HCT116 (cell line): ENCODE data around the gene USF2.

ENCODE experiments used
- CBX3 ChIP-seq: IDR thresholded peaks from 2 replicates; pipeline ENCODE4 v1.6.1; 2012; ENCODE audit warnings: low read depth
- CEBPB ChIP-seq: IDR thresholded peaks from 2 replicates; pipeline ENCODE4 v1.6.1; 2012; ENCODE audit warnings: low read depth
- EZH2phosphoT487 ChIP-seq: fragments of 200-600 bp; IDR thresholded peaks from 2 replicates; pipeline ENCODE4 v1.6.1; 2018; ENCODE audit warnings: antibody characterized with exemption, borderline replicate concordance
- JUND ChIP-seq: IDR thresholded peaks from 2 replicates; pipeline ENCODE4 v1.6.1; 2012
- POLR2A ChIP-seq: IDR thresholded peaks from 2 replicates; pipeline ENCODE4 v1.7.0; 2011; ENCODE audit warnings: borderline replicate concordance; ENCODE audit not compliant: insufficient read depth, insufficient read length; ENCODE audit errors: extremely low read depth
- TCF7L2 ChIP-seq: IDR thresholded peaks from 2 replicates; pipeline ENCODE4 v1.7.0; 2011; ENCODE audit warnings: borderline replicate concordance, inconsistent platforms; ENCODE audit not compliant: insufficient read depth, insufficient read length; ENCODE audit errors: extremely low read depth
- YY1 ChIP-seq: IDR thresholded peaks from 2 replicates; pipeline ENCODE4 v1.6.1; 2011; ENCODE audit warnings: low read length, low read depth, moderate library complexity, mild to moderate bottlenecking; ENCODE audit not compliant: insufficient replicate concordance; ENCODE audit errors: extremely low read depth
- TF ChIP-seq, protein P1 (sequence below), 3 experiments: fragments of 200-600 bp in 1 of 3; sonication (generic) in 1 of 3; IDR thresholded peaks in 2 of 3; conservative IDR thresholded peaks in 1 of 3; 2 replicates each; pipeline ENCODE4 v1.5.1; 2012 to 2017; ENCODE audit warnings: low read depth in 2 of 3, low read length in 2 of 3, antibody characterized with exemption in 1 of 3, borderline replicate concordance in 1 of 3, control low read depth in 1 of 3, mild to moderate bottlenecking in 1 of 3, mixed read lengths in 1 of 3, mixed run types in 1 of 3, moderate library complexity in 1 of 3; ENCODE audit not compliant: insufficient read depth in 1 of 3
- TF ChIP-seq, protein P2 (sequence below): IDR thresholded peaks from 2 replicates; pipeline ENCODE4 v1.6.1; 2012
- TF ChIP-seq, protein P3 (sequence below): IDR thresholded peaks from 2 replicates; pipeline ENCODE4 v1.6.1; 2011; ENCODE audit warnings: mild to moderate bottlenecking, low read length, moderate library complexity; ENCODE audit not compliant: insufficient replicate concordance; ENCODE audit errors: extremely low read depth

DNA sequence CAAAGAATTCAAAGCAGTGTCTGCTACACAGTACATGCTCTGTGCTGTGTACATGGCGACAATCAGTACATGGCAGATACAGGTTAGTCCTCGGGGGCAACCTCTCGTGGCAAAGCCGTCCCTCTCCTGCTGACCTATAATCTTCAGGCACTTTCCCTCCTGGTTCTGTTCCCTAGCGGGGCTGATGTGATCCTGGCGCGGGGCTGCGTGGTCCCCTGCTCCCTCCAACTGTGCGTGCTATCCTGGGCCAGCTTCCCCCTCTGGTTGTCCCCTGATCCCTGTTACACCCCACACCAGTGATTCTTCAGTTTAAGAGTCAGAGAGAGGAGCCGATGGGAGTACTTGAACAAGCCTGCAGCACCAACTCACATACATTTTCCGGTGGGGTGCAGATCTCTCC, 35.3 kb downstream of the USF2 start:
- TF ChIP-seq POLR2A (no peak), CBX3 (no peak), YY1 (no peak), CEBPB (no peak), JUND (no peak), TCF7L2 (no peak), EZH2phosphoT487 (no peak)
- TF ChIP-seq, protein P1, sequence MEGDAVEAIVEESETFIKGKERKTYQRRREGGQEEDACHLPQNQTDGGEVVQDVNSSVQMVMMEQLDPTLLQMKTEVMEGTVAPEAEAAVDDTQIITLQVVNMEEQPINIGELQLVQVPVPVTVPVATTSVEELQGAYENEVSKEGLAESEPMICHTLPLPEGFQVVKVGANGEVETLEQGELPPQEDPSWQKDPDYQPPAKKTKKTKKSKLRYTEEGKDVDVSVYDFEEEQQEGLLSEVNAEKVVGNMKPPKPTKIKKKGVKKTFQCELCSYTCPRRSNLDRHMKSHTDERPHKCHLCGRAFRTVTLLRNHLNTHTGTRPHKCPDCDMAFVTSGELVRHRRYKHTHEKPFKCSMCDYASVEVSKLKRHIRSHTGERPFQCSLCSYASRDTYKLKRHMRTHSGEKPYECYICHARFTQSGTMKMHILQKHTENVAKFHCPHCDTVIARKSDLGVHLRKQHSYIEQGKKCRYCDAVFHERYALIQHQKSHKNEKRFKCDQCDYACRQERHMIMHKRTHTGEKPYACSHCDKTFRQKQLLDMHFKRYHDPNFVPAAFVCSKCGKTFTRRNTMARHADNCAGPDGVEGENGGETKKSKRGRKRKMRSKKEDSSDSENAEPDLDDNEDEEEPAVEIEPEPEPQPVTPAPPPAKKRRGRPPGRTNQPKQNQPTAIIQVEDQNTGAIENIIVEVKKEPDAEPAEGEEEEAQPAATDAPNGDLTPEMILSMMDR (IDR thresholded peaks at IDR 0.05 in 2 of 3, conservative IDR thresholded peaks at IDR 0.05 in 1 of 3; ENCODE audit: borderline replicate concordance in 1 of 3, insufficient read depth in 1 of 3, low read depth in 2 of 3, low read length in 2 of 3): no peak
- TF ChIP-seq, protein P2, sequence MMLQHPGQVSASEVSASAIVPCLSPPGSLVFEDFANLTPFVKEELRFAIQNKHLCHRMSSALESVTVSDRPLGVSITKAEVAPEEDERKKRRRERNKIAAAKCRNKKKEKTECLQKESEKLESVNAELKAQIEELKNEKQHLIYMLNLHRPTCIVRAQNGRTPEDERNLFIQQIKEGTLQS: no peak
- TF ChIP-seq, protein P3, sequence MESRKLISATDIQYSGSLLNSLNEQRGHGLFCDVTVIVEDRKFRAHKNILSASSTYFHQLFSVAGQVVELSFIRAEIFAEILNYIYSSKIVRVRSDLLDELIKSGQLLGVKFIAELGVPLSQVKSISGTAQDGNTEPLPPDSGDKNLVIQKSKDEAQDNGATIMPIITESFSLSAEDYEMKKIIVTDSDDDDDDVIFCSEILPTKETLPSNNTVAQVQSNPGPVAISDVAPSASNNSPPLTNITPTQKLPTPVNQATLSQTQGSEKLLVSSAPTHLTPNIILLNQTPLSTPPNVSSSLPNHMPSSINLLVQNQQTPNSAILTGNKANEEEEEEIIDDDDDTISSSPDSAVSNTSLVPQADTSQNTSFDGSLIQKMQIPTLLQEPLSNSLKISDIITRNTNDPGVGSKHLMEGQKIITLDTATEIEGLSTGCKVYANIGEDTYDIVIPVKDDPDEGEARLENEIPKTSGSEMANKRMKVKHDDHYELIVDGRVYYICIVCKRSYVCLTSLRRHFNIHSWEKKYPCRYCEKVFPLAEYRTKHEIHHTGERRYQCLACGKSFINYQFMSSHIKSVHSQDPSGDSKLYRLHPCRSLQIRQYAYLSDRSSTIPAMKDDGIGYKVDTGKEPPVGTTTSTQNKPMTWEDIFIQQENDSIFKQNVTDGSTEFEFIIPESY: no peak
